HG03175 (cell line): ENCODE measurements around the gene MBD5.

ENCODE experiments used
- ATAC-seq: cut with Tn5 transposase; IDR thresholded peaks from one replicate; pipeline ENCODE4 v1.9.1; 2021; ENCODE audit warnings: mild to moderate bottlenecking, moderate library complexity; ENCODE audit not compliant: unreplicated experiment

The MBD5 gene

GRCh38 chr2:148298196-148298595, 277.3 kb downstream of the MBD5 start:
- ATAC-seq = no peak

DNA sequence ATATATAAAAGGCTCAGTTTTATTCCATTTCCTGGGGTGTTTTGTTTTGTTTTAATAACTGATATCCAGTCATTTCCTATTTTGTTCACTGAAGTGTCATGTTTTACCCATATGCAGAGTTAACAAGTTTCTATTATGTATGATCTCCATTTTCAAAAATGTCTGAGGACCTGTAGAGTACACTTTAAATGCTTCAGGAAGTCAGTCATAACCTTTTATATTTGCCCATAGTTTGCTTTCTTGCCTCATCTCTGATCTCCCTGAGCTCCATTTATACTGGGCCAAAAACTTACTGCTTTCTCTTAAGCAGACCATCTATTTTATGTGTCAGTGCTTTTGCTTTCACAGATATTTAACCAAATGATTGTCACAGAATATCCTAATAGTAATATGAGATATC, 278.7 kb downstream of the MBD5 start:
- ATAC-seq = no peak

- ATAC-seq = no peak
These were observed 279.7 kb downstream of the MBD5 start for GRCh38 chr2:148300544-148300943.

GRCh38 chr2:148301362-148301761, 280.5 kb downstream of the MBD5 start:
- ATAC-seq = no peak

- no peak for ATAC-seq
These were observed 281.6 kb downstream of the MBD5 start for GRCh38 chr2:148302526-148302925.

DNA sequence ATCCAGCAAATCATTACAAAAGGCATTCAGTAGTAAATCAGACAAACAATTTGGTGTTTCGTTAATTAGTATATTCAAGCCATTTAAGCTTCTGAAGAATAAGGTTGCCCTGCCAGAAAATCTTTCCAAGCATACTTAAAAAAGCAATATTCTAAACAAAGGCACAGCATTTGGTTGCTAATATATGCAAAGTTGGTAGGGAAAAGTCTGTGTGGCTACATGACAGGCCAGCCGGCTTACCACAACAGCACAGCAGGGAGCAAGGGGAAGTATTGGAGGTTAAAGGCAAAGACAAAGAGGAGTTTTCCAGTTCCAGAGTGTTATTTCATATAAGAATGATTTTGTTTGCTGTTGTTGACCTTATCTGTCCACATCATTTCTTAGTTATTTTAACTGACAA, 282.3 kb downstream of the MBD5 start:
- ATAC-seq = no peak

DNA sequence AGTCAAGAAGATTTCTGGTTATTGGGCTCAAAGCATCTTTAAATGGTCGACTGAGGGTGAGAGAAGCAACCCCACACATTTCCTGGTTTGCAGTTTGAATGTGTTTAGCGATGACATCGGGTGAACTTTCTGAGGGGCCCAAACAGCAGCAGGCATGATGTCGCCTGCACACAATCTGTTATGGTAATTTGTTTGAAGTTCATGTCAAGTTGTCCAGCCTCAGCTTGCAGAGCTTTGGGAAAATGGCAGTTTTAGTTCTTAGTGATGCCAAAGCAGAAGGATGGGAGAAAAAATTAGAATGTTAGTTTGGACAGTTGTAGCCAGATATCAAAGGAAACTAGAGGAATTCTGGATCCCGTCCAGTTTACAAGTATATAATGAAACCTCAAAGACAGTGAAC, 284.6 kb downstream of the MBD5 start:
- no peak for ATAC-seq

DNA sequence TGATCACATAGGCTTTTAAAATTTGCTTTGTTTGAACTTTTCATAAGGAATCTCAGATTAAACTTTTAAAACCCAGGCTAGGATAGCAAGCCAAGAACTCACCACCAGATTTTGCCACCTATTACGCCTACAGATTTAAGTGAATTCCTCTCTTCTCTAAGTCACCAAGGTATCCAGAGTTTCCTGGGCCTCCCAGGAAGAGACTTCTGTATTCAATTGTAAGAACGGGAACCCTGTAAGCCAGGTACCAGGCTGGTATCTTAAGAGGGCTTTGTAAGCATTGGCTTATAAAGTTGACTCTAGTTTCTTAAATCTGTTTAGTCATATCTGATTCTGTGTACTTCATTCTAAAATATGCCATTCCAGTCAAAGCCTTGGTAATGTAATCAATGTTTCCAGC, 285.1 kb downstream of the MBD5 start:
- no peak for ATAC-seq

GRCh38 chr2:148317598-148317997, 296.7 kb downstream of the MBD5 start:
- no peak for ATAC-seq

DNA sequence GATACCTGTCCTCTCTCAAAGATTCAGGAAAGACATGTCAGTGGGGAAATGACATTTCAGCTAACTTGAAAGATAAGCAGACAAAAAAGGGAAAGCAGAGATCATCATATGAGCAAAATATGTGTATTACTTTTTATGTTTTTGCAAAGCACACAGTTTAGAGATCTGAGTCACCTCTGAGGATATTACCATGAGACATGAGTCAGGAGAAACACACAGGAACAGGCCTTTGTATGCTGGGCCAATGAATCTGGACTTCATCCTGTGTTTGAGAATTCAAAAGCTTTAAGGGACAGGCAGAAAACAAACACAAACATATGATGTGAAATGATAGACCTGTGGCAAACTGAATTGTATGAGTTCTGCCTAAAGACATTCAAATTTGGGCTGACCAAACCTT, 317.6 kb downstream of the MBD5 start:
- ATAC-seq = no peak

GRCh38 chr2:148342086-148342485, 321.2 kb downstream of the MBD5 start:
- ATAC-seq = no peak

GRCh38 chr2:148350199-148350598, 329.3 kb downstream of the MBD5 start:
- no peak for ATAC-seq

DNA sequence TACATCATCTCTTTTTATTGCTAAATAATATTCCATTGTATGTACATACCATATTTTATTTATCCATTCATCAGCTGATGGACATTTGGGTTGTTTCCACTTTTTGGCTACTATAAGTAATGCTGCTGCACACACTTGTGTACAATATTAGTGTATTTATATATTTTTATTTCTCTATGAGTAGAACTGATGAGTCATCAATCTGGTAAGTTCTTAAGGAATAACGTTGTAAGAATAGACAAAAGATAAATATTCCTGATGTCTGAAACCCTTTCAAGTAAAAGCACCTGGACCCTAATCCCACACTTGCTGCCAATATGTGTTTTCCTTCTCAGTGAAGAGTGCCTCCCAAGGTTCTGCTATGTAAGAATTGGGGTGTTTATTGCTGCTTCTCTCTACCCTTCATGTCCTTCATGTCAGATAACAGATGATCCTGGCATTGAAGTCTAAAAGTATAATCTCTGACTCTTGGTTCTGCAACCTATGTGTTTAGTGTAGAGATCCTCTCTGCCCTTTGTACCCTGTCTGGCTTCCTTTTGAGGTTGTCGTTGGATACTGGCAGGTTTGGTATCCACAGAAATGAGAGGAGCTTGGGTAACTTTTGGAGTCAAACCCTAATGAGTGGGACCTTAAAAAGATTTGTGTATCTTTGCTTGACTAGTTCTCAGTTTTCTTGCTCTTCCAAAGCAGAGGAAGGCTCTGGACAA, 330.7 kb downstream of the MBD5 start:
- ATAC-seq = no peak

DNA sequence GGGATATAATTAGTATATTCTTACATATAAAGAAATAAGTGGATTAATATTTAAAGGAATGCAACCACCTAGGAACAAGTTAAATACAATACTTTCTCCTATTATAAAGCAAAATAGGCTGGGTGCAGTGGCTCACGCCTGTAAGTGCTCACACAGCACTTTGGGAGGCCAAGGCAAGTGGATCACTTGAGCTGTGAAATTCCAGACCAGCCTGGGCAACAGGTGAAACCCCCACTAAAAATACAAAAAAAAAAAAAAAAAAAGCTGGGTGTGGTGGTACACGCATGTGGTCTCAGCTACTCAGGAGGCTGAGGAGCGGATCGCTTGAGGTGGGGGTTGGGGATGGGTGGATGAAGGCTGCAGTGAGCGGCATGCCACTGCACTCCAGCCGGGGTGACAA, 337.5 kb downstream of the MBD5 start:
- ATAC-seq = no peak

- ATAC-seq = no peak
These were observed 339.8 kb downstream of the MBD5 start for GRCh38 chr2:148360662-148361061.

DNA sequence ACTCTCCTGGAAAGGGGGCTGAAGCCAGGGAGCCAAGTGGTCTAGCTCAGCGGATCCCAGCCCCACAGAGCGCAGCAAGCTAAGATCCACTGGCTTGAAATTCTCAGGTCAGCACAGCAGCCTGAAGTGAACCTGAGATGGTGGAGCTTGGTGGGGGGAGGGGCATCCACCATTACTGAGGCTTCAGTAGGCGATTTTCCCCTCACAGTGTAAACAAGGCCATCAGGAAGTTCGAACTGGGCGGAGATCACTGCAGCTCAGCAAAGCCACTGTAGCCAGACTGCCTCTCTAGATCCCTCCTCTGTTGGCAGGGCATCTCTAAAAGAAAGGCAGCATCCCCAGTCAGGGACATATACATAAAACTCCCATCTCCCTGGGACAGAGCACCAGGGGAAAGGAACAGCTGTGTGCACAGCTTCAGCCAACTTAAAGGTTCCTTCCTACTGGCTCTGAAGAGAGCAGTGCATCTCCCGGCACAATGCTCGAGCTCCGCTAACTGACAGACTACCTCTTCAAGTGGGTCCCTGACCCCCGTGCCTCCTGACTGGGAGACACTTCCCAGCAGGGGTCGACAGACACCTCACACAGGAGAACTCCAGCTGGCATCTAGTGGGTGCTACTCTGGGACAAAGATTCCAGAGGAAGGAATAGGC, 341.4 kb downstream of the MBD5 start:
- ATAC-seq = no peak

GRCh38 chr2:148375214-148375613, 354.3 kb downstream of the MBD5 start:
- no peak for ATAC-seq

- ATAC-seq = no peak
These were observed 370.4 kb downstream of the MBD5 start for GRCh38 chr2:148391324-148391723.

- no peak for ATAC-seq
These were observed 381.9 kb downstream of the MBD5 start for GRCh38 chr2:148402786-148403185.

GRCh38 chr2:148410899-148411298, 390.0 kb downstream of the MBD5 start:
- ATAC-seq = no peak

- no peak for ATAC-seq
These were observed 395.4 kb downstream of the MBD5 start for GRCh38 chr2:148416248-148416647.

DNA sequence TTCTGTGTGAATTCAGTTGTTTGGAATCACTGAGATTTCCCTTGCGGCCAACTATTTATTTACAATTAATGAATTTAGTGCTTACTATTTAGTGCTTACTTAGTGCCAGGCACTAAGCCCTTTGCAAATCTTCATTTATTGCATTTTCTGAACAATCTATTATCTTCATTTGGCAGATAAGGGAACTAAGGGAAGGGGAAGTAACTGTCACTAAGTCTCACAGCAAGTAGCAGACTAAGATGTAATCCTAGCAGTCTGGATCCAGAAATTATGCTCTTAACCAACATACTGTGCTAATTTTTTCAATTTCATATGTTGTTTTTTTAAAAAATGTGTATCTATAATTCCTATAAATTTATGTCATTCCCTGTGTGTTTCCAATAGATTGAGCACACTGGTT, 409.2 kb downstream of the MBD5 start:
- no peak for ATAC-seq

DNA sequence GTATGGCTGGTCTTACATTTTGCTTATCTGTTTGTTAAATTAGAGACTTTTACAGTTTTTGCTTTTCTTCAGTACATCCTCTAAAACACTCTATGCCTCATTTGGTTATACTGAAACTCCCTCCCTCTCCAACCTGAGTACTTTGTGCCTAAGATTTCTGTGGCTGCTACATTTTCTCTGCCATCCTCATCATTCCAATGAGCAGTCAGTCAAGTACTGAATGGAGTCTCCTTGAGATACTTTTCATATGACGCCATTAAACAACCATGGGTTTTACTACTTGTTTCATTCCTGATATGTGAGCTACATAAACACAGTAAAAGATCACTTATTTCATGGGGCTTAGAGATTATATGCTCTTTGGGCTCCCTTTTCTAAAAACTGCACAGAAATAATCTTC, 427.0 kb downstream of the MBD5 start:
- no peak for ATAC-seq
